IMR-90 (cell line): Measurements from ENCODE around the gene ANKRD40. TPM values are rescaled to one million over a fixed set of nuclear protein-coding genes. Genes with fewer than 3 reads are reported as not detected.

Experiments
- ATAC-seq: fragments of 200-7000 bp; cut with Tn5 transposase; 2 replicates; pipeline ENCODE4 v1.9.1; 2020; ENCODE audit warnings: low read depth, mild to moderate bottlenecking, moderate library complexity
- BruUV-seq: library from RNA; stranded (reverse); fragments of 400-500 nt; replicated peaks from 2 replicates; lab custom pipeline; 2021; lab: Mats Ljungman, UMichigan
- CTCF ChIA-PET: fragments of 300-600 bp; formaldehyde crosslinking; extraction: SDS; loops from one replicate; lab custom pipeline; 2021; ENCODE audit warnings: antibody characterized with exemption; lab: Yijun Ruan, JAX
- POLR2A ChIA-PET: fragments of 300-600 bp; sonication (Branson Sonifier 250); formaldehyde crosslinking; loops from one replicate; lab custom pipeline; 2022; ENCODE audit warnings: antibody characterized with exemption; ENCODE audit not compliant: unreplicated experiment; lab: Charles Lee
- DNase-seq: peaks from one replicate; pipeline ENCODE4 v3.0.0; 2013
- H2AFZ ChIP-seq: replicated peaks from 2 replicates; pipeline ENCODE3; 2013; ENCODE audit warnings: low read length, mild to moderate bottlenecking; ENCODE audit not compliant: poor library complexity
- H2AK5ac ChIP-seq: 2 replicates; pipeline ENCODE4 v1.6.1; 2013; ENCODE audit warnings: low read depth, low read length, inconsistent platforms
- H2AK9ac ChIP-seq: replicated peaks from 2 replicates; pipeline ENCODE3; 2013; ENCODE audit warnings: mild to moderate bottlenecking, low read depth, low read length, moderate library complexity; ENCODE audit not compliant: poor library complexity
- H2BK120ac ChIP-seq: 2 replicates; pipeline ENCODE4 v1.6.1; 2013; ENCODE audit warnings: low read depth, low read length, inconsistent platforms
- H2BK15ac ChIP-seq: 3 replicates; pipeline ENCODE4 v1.6.1; 2013; ENCODE audit warnings: low read depth, low read length, inconsistent platforms
- H2BK20ac ChIP-seq: 2 replicates; pipeline ENCODE4 v1.6.1; 2013; ENCODE audit warnings: low read depth, mild to moderate bottlenecking, inconsistent platforms, low read length, moderate library complexity
- H2BK5ac ChIP-seq: 2 replicates; pipeline ENCODE4 v1.6.1; 2013; ENCODE audit warnings: mild to moderate bottlenecking, low read depth, low read length, inconsistent platforms; ENCODE audit not compliant: poor library complexity, severe bottlenecking
- H3K14ac ChIP-seq: replicated peaks from 2 replicates; pipeline ENCODE4 v1.6.1; 2013; ENCODE audit warnings: low read depth, low read length, inconsistent platforms
- H3K18ac ChIP-seq: 2 replicates; pipeline ENCODE4 v1.6.1; 2013; ENCODE audit warnings: low read depth, low read length, control low read depth
- H3K23ac ChIP-seq: 2 replicates; pipeline ENCODE4 v1.6.1; 2013; ENCODE audit warnings: low read depth, low read length, inconsistent platforms
- H3K27ac ChIP-seq: 2 replicates; pipeline ENCODE4 v1.5.1; 2013; ENCODE audit warnings: mild to moderate bottlenecking, control low read depth, low read length; ENCODE audit not compliant: insufficient read depth
- H3K27me3 ChIP-seq: 2 replicates; pipeline ENCODE4 v1.6.1; 2013; ENCODE audit warnings: low read length; ENCODE audit not compliant: control insufficient read depth, insufficient read depth
- H3K36me3 ChIP-seq: 2 replicates; pipeline ENCODE4 v1.6.1; 2013; ENCODE audit warnings: low read length, mixed read lengths; ENCODE audit not compliant: control insufficient read depth, insufficient read depth
- H3K4ac ChIP-seq: 2 replicates; pipeline ENCODE4 v1.6.1; 2013; ENCODE audit warnings: low read depth, low read length, inconsistent platforms
- H3K4me1 ChIP-seq: 2 replicates; pipeline ENCODE4 v1.6.1; 2013; ENCODE audit warnings: low read length, mixed read lengths; ENCODE audit not compliant: control insufficient read depth, insufficient read depth
- H3K4me2 ChIP-seq: 2 replicates; pipeline ENCODE4 v1.6.1; 2013; ENCODE audit warnings: low read depth, mild to moderate bottlenecking, control low read depth, low read length, moderate library complexity
- H3K4me3 ChIP-seq: 2 replicates; pipeline ENCODE4 v1.5.1; 2013; ENCODE audit warnings: low read depth, mild to moderate bottlenecking, control low read depth, low read length, moderate library complexity; ENCODE audit not compliant: insufficient read depth
- H3K56ac ChIP-seq: 2 replicates; pipeline ENCODE4 v1.6.1; 2013; ENCODE audit warnings: low read length, inconsistent platforms; ENCODE audit not compliant: insufficient read depth; ENCODE audit errors: extremely low read depth
- H3K79me1 ChIP-seq, 2 experiments: 2 replicates each; pipeline ENCODE4 v1.6.1; 2013; ENCODE audit warnings: low read length in 2 of 2, inconsistent platforms in 1 of 2, low read depth in 1 of 2
- H3K9ac ChIP-seq: 2 replicates; pipeline ENCODE4 v1.6.1; 2013; ENCODE audit warnings: low read depth, low read length, control low read depth
- H3K9me1 ChIP-seq: 2 replicates; pipeline ENCODE4 v1.6.1; 2013; ENCODE audit warnings: low read length, inconsistent platforms; ENCODE audit not compliant: insufficient read depth
- H3K9me3 ChIP-seq: 2 replicates; pipeline ENCODE4 v1.6.1; 2013; ENCODE audit warnings: low read length; ENCODE audit not compliant: control insufficient read depth, insufficient read depth
- H4K20me1 ChIP-seq: 2 replicates; pipeline ENCODE4 v1.6.1; 2013; ENCODE audit warnings: low read length, inconsistent platforms; ENCODE audit not compliant: insufficient read depth
- H4K5ac ChIP-seq: 2 replicates; pipeline ENCODE4 v1.6.1; 2013; ENCODE audit warnings: mild to moderate bottlenecking, low read depth, low read length, control low read depth
- H4K8ac ChIP-seq, 2 experiments: 2 replicates each; pipeline ENCODE4 v1.6.1; 2013; ENCODE audit warnings: low read depth in 2 of 2, low read length in 2 of 2, control low read depth in 1 of 2, inconsistent platforms in 1 of 2
- H4K91ac ChIP-seq: 2 replicates; pipeline ENCODE4 v1.6.1; 2013; ENCODE audit warnings: low read depth, low read length, inconsistent platforms; ENCODE audit not compliant: insufficient read depth
- BHLHE40 ChIP-seq: fragments of 150-350 bp; IDR thresholded peaks from 2 replicates; pipeline ENCODE4 v1.6.1; 2016; ENCODE audit warnings: mild to moderate bottlenecking, low read depth, low read length
- CEBPB ChIP-seq: IDR thresholded peaks from 2 replicates; pipeline ENCODE4 v1.6.1; 2012; ENCODE audit warnings: low read depth, low read length, improper control_type of control experiment
- CHD1 ChIP-seq: IDR thresholded peaks from 2 replicates; pipeline ENCODE4 v1.6.1; 2012; ENCODE audit warnings: low read depth, low read length, improper control_type of control experiment
- CTCF ChIP-seq: conservative IDR thresholded peaks from 2 replicates; pipeline ENCODE4 v1.5.1; 2012; ENCODE audit warnings: mild to moderate bottlenecking, low read depth, low read length, improper control_type of control experiment
- ELK1 ChIP-seq: fragments of 150-350 bp; IDR thresholded peaks from 2 replicates; pipeline ENCODE4 v1.6.1; 2016; ENCODE audit warnings: low read depth, mild to moderate bottlenecking, low read length, moderate library complexity, borderline replicate concordance
- FOS ChIP-seq: fragments of 150-350 bp; IDR thresholded peaks from 2 replicates; pipeline ENCODE4 v1.6.1; 2016; ENCODE audit warnings: low read depth, low read length
- MAFK ChIP-seq: IDR thresholded peaks from 2 replicates; pipeline ENCODE4 v1.6.1; 2012; ENCODE audit warnings: low read depth, low read length, improper control_type of control experiment
- MAZ ChIP-seq: IDR thresholded peaks from 2 replicates; pipeline ENCODE4 v1.6.1; 2012; ENCODE audit warnings: low read depth, mild to moderate bottlenecking, low read length, improper control_type of control experiment, moderate library complexity, borderline replicate concordance
- MXI1 ChIP-seq: IDR thresholded peaks from 2 replicates; pipeline ENCODE4 v1.6.1; 2012; ENCODE audit warnings: low read depth, mild to moderate bottlenecking, low read length, moderate library complexity, borderline replicate concordance
- NFE2L2 ChIP-seq: fragments of 150-350 bp; IDR thresholded peaks from 2 replicates; pipeline ENCODE4 v1.6.1; 2016; ENCODE audit warnings: low read depth, mild to moderate bottlenecking, low read length
- POLR2A ChIP-seq: IDR thresholded peaks from 2 replicates; pipeline ENCODE4 v1.6.1; 2012; ENCODE audit warnings: mild to moderate bottlenecking, low read depth, low read length
- RAD21 ChIP-seq: IDR thresholded peaks from 2 replicates; pipeline ENCODE4 v1.6.1; 2012; ENCODE audit warnings: low read length, improper control_type of control experiment
- RCOR1 ChIP-seq: IDR thresholded peaks from 2 replicates; pipeline ENCODE4 v1.6.1; 2012; ENCODE audit warnings: mild to moderate bottlenecking, low read length, improper control_type of control experiment; ENCODE audit not compliant: insufficient replicate concordance
- RFX5 ChIP-seq: IDR thresholded peaks from 2 replicates; pipeline ENCODE4 v1.8.0; 2012; ENCODE audit warnings: low read depth, mild to moderate bottlenecking, low read length, moderate library complexity
- SMC3 ChIP-seq: fragments of 150-350 bp; IDR thresholded peaks from 2 replicates; pipeline ENCODE4 v1.6.1; 2016; ENCODE audit warnings: low read depth, mild to moderate bottlenecking, antibody characterized with exemption, low read length, moderate library complexity
- WGBS, 2 experiments: methylation state at CpG; one replicate each; pipeline versions ENCODE4 v1.1.5 to v1.1.7; 2013; ENCODE audit warnings: missing lambda C conversion rate in 2 of 2; ENCODE audit not compliant: insufficient read length in 1 of 2; ENCODE audit errors: extremely low coverage in 2 of 2; 5-methylcytosine and 5-hydroxymethylcytosine counted together
- dilution Hi-C: fragments of 300-500 bp; cut with HindIII; formaldehyde crosslinking; loops from one replicate; pipeline ENCODE4 v1.14.3; 2018; ENCODE audit warnings: low sequenced_read_pairs; ENCODE audit not compliant: unreplicated experiment
- in situ Hi-C: fragments of 300-500 bp; cut with MboI; formaldehyde crosslinking; loops from 3 replicates; pipeline ENCODE4 v1.14.3; 2019; ENCODE audit warnings: low sequenced_read_pairs, inconsistent platforms, mixed read lengths
- intact Hi-C: fragments of 100-400 bp; cut with micrococcal nuclease; formaldehyde crosslinking; loops from 2 replicates; pipeline ENCODE4 v1.10.0; 2022
- polyA plus RNA-seq, 3 experiments: library from polyadenylated mRNA; depleted of rRNA; stranded (reverse); fragments of >200 nt; gene quantifications; 2 replicates each; pipeline ENCODE4 v1.2.3, GENCODE V29; 2012; ENCODE audit warnings: low replicate concordance in 1 of 3
- total RNA-seq: library from RNA; depleted of rRNA; stranded (reverse); fragments of >200 nt; gene quantifications from 2 replicates; pipeline ENCODE4 v1.2.3, GENCODE V29; 2012
- TF ChIP-seq, protein P1 (sequence below): fragments of 150-350 bp; IDR thresholded peaks from 2 replicates; pipeline ENCODE4 v1.6.1; 2017; ENCODE audit warnings: mild to moderate bottlenecking, antibody characterized with exemption, low read length, low read depth

The ANKRD40 gene
- total and polyA plus RNA-seq, 2 of the 4 experiments (the other 2 are of a cell fraction): 23.4 to 35.8 TPM

GRCh38 chr17:50675627-50676026, 32.1 kb downstream of the ANKRD40 start:
- POLR2A ChIA-PET: no interaction called here
- H3K4me3 ChIP-seq: no peak overlapping the region
- no peak overlapping the region for H2BK20ac ChIP-seq
- no peak overlapping the region for H3K4ac ChIP-seq
- no peak overlapping the region for H3K14ac ChIP-seq
- H3K9me1 ChIP-seq: peaks cover 12% of the 10 kb centered on the region; the same call in 1 of the 2 replicates
- H3K56ac ChIP-seq: no peak overlapping the region
- H4K8ac ChIP-seq: no peak overlapping the region
- H3K27ac ChIP-seq: no peak overlapping the region
- H2BK120ac ChIP-seq: no peak overlapping the region
- no peak overlapping the region for H3K4me2 ChIP-seq
- H3K79me1 ChIP-seq: no peaks in the 10 kb centered on the region
- no peak overlapping the region for H2AK9ac ChIP-seq
- no peak overlapping the region for H4K5ac ChIP-seq
- no peak overlapping the region for H4K91ac ChIP-seq
- H3K18ac ChIP-seq: no peak overlapping the region
- in situ Hi-C loops (loop anchor here (5.0 kb wide), 1 partner anchor 38 kb away; no protein-coding TSS in a partner anchor), intact Hi-C loops (no loop called here), dilution Hi-C loops (no loop called here)
- CTCF ChIA-PET: no interaction called here
- no peak overlapping the region for H3K9ac ChIP-seq
- TF ChIP-seq CEBPB (no peak), FOS (no peak), NFE2L2 (no peak), SMC3 (no peak), RAD21 (no peak), BHLHE40 (no peak), RFX5 (no peak), MXI1 (no peak), ELK1 (no peak), POLR2A (no peak), MAZ (no peak), MAFK (no peak), CTCF (no peak), RCOR1 (no peak), CHD1 (no peak)
- TF ChIP-seq, protein P1, sequence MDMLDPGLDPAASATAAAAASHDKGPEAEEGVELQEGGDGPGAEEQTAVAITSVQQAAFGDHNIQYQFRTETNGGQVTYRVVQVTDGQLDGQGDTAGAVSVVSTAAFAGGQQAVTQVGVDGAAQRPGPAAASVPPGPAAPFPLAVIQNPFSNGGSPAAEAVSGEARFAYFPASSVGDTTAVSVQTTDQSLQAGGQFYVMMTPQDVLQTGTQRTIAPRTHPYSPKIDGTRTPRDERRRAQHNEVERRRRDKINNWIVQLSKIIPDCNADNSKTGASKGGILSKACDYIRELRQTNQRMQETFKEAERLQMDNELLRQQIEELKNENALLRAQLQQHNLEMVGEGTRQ: no peak
- no TSS peak for BruUV-seq
- H3K4me1 ChIP-seq: peaks cover 8% of the 10 kb centered on the region
- DNase-seq (no peak), ATAC-seq (no peak)
- 95% methylated on average over 7 of the region's 7 CpGs; no CpG with 5 or more reads in 1 of the 2 experiments for WGBS, 2 experiments
- no peaks in the 10 kb centered on the region for H3K27me3 ChIP-seq
- peaks cover 2% of the 10 kb centered on the region; the same call in 1 of the 2 replicates for H3K36me3 ChIP-seq
- no peak overlapping the region for H2BK5ac ChIP-seq
- no peak overlapping the region; the same call in 1 of the 2 replicates for H2AK5ac ChIP-seq
- no peak overlapping the region for H3K23ac ChIP-seq
- H2BK15ac ChIP-seq: no peak overlapping the region
- no peaks in the 10 kb centered on the region for H4K20me1 ChIP-seq
- peak overlapping the region; percentile 46 for H2AFZ ChIP-seq
- no peaks in the 10 kb centered on the region for H3K9me3 ChIP-seq
